ENCODE data around the gene RAB3GAP1.

DNA sequence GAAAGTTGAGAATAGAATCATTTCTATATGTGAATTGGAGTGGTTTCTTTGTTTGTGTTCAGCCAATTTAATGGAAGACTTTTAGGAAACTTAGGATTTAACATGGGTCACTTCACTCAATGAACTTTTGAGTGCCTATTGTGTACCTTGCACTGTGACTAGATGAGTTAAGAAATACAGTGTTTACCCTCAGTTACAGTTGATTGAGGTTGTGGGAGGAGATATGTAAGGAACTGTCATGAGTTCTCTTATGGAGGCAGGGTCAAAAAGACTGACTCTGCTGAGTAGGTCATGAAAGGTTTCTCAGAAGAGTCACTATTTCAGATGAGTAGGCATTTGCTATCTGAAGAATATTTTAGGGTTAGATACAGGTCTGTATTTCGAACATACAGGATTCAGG, 98.6 kb downstream of the RAB3GAP1 start:
- TF ChIP-seq, protein P1, sequence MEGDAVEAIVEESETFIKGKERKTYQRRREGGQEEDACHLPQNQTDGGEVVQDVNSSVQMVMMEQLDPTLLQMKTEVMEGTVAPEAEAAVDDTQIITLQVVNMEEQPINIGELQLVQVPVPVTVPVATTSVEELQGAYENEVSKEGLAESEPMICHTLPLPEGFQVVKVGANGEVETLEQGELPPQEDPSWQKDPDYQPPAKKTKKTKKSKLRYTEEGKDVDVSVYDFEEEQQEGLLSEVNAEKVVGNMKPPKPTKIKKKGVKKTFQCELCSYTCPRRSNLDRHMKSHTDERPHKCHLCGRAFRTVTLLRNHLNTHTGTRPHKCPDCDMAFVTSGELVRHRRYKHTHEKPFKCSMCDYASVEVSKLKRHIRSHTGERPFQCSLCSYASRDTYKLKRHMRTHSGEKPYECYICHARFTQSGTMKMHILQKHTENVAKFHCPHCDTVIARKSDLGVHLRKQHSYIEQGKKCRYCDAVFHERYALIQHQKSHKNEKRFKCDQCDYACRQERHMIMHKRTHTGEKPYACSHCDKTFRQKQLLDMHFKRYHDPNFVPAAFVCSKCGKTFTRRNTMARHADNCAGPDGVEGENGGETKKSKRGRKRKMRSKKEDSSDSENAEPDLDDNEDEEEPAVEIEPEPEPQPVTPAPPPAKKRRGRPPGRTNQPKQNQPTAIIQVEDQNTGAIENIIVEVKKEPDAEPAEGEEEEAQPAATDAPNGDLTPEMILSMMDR (IDR thresholded peaks at IDR 0.05; ENCODE audit: low read length) = no peak
- no peak for TF ChIP-seq EZH2 (IDR thresholded peaks at IDR 0.05; ENCODE audit: borderline replicate concordance, low read length)

All from OCI-LY1 (cell line).